ENCODE results near the gene ZDHHC21.
A peak's percentile ranks its signal among the peaks of the same experiment; 100 is the strongest.
"Not testable (repeated sequence)": the region's sequence is repeated elsewhere in the genome, so short reads cannot be mapped to it uniquely, and the experiment has no call there.

ZDHHC21 gene

GRCh38 chr9:14693251-14693861 lies at the start of gene ZDHHC21:
Gene ZDHHC21 (minus strand): TSS chr9:14693432. CDS start chr9:14674340, 19,092 bp downstream.
- DNase-seq = peak; percentile 70 to 90 (median 82)

GRCh38 chr9:14741369-14741768 lies 48.1 kb upstream of the ZDHHC21 start:
- DNase-seq = no peak

GRCh38 chr9:14733133-14733532 lies 39.9 kb upstream of the ZDHHC21 start:
- no peak for DNase-seq

GRCh38 chr9:14731294-14731981 lies 38.2 kb upstream of the ZDHHC21 start:
- no peak for DNase-seq

GRCh38 chr9:14730461-14730898 lies 37.2 kb upstream of the ZDHHC21 start:
- no peak for DNase-seq

GRCh38 chr9:14723301-14723700 lies 30.1 kb upstream of the ZDHHC21 start:
- DNase-seq = no peak

- DNase-seq = no peak
Observed at GRCh38 chr9:14722391-14723035, 29.3 kb upstream of the ZDHHC21 start, which contains the start of gene CER1. Gene CER1 (minus strand): TSS chr9:14722733. CDS start chr9:14722672, 61 bp downstream.

GRCh38 chr9:14719231-14719923 lies 26.1 kb upstream of the ZDHHC21 start:
- DNase-seq = no peak

- no peak for DNase-seq
Observed at GRCh38 chr9:14715102-14715501, 21.9 kb upstream of the ZDHHC21 start.

GRCh38 chr9:14713187-14713767 lies 20.0 kb upstream of the ZDHHC21 start:
- DNase-seq = no peak

GRCh38 chr9:14710804-14711203 lies 17.6 kb upstream of the ZDHHC21 start:
- no peak for DNase-seq

GRCh38 chr9:14706530-14707140 lies 13.4 kb upstream of the ZDHHC21 start:
- DNase-seq = peak in 1 of 3 donors; percentile 17

GRCh38 chr9:14705079-14705478 lies 11.8 kb upstream of the ZDHHC21 start:
- no peak for DNase-seq

- no peak for DNase-seq
Observed at GRCh38 chr9:14704281-14704680, 11.0 kb upstream of the ZDHHC21 start.

GRCh38 chr9:14702200-14702720 lies 9.0 kb upstream of the ZDHHC21 start:
- DNase-seq = no peak

- peak; percentile 36 to 69 (median 51) for DNase-seq
Observed at GRCh38 chr9:14692470-14693250, 572 bp downstream of the ZDHHC21 start.

- peak; percentile 13 to 58 (median 46) for DNase-seq
Observed at GRCh38 chr9:14690948-14691730, 2.1 kb downstream of the ZDHHC21 start.

GRCh38 chr9:14687042-14687719 lies 6.1 kb downstream of the ZDHHC21 start:
- DNase-seq = no peak

GRCh38 chr9:14686168-14686567 lies 7.1 kb downstream of the ZDHHC21 start:
- DNase-seq = no peak

GRCh38 chr9:14682616-14683015 lies 10.6 kb downstream of the ZDHHC21 start:
- DNase-seq = not testable (repeated sequence)

Data from suppressor macrophage treated with lipopolysaccharide for 1 hour (primary cell).